Measurements from ENCODE around the gene PHPT1. TPM values are rescaled to one million over a fixed set of nuclear protein-coding genes. Genes with fewer than 3 reads are reported as not detected.

PHPT1 gene
- total and polyA plus RNA-seq, 4 donors, result 75.0 to 195 (median 117) TPM

DNA sequence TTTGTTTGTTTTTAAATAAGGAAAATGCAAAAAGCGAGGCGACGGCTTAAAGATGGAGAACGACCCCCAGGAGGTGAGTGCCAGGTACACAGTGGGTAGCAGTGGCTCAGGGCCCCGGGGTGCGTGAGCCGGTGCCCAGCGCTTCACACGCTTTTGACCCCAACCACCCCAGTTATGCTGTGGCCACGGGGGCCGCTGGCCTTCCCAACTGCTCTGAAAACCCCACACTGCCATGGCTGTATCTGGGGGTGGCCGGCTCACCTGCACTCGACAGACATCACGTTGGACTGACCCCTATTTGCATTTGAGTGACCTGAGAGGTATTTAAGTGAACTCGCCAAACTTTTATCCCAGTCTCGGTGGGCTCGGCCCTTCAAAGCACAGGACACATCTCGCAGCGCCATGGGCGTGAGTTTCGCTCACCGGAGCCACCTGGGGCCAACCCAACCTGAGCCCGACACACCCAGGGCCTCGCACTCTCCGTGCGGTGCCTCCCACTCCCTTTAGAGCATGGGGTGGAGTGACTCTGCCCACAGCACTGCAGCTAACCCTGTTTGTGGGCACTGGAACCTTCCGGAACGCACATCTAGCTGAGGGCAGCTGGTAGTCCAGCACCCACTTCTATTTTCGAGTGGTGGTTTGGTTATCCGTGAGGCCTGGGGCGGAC is 20.6 kb upstream of the PHPT1 start:
- TF ChIP-seq CTCF (IDR thresholded peaks at IDR 0.05; ENCODE audit: control extremely low read depth, extremely low read depth), result no peak
- no peaks in the 10 kb centered on the region for H3K9me3 ChIP-seq (ENCODE audit: control insufficient read depth in 4 of 4, insufficient read depth in 3 of 4, low read length in 3 of 4)
- no peak overlapping the region for H3K9ac ChIP-seq (ENCODE audit: insufficient read depth in 1 of 2, low read length in 2 of 2)
- peaks cover 0 to 82% (median 18%) of the 10 kb centered on the region in 4 donors for H3K36me3 ChIP-seq (ENCODE audit: control insufficient read depth in 4 of 4, insufficient read depth in 4 of 4, low read length in 4 of 4)
- no peak overlapping the region for H3K4me3 ChIP-seq
- no peaks in the 10 kb centered on the region for H3K4me1 ChIP-seq (ENCODE audit: control insufficient read depth in 5 of 5, insufficient read depth in 5 of 5, low read length in 5 of 5)
- H3K27ac ChIP-seq (ENCODE audit: low read depth in 1 of 2, low read length in 1 of 2), result no peak overlapping the region
- no peaks in the 10 kb centered on the region for H3K27me3 ChIP-seq (ENCODE audit: control insufficient read depth in 3 of 3, insufficient read depth in 3 of 3, low read length in 2 of 3)
- no peak for ATAC-seq (ENCODE audit: insufficient read depth, low FRiP score)
- 96% methylated on average over 31 of the region's 31 CpGs for WGBS, 2 donors
- no peak for DNase-seq

GRCh38 chr9:136829412-136829811 is 19.8 kb upstream of the PHPT1 start:
- WGBS, 2 donors, result 94 to 98% methylated on average over 14 of the region's 14 CpGs
- Histone ChIP-seq H3K36me3 (ENCODE audit: control insufficient read depth in 4 of 4, insufficient read depth in 4 of 4, low read length in 4 of 4) (peaks cover 0 to 81% (median 16%) of the 10 kb centered on the region in 4 donors), H3K27ac (ENCODE audit: low read depth in 1 of 2, low read length in 1 of 2) (no peak overlapping the region), H3K4me3 (no peak overlapping the region), H3K9me3 (ENCODE audit: control insufficient read depth in 4 of 4, insufficient read depth in 3 of 4, low read length in 3 of 4) (no peaks in the 10 kb centered on the region), H3K4me1 (ENCODE audit: control insufficient read depth in 5 of 5, insufficient read depth in 5 of 5, low read length in 5 of 5) (no peaks in the 10 kb centered on the region), H3K27me3 (ENCODE audit: control insufficient read depth in 3 of 3, insufficient read depth in 3 of 3, low read length in 2 of 3) (no peaks in the 10 kb centered on the region), H3K9ac (ENCODE audit: insufficient read depth in 1 of 2, low read length in 2 of 2) (no peak overlapping the region)
- DNase-seq (no peak), ATAC-seq (ENCODE audit: insufficient read depth, low FRiP score) (no peak)
- no peak for TF ChIP-seq CTCF (IDR thresholded peaks at IDR 0.05; ENCODE audit: control extremely low read depth, extremely low read depth)

DNA sequence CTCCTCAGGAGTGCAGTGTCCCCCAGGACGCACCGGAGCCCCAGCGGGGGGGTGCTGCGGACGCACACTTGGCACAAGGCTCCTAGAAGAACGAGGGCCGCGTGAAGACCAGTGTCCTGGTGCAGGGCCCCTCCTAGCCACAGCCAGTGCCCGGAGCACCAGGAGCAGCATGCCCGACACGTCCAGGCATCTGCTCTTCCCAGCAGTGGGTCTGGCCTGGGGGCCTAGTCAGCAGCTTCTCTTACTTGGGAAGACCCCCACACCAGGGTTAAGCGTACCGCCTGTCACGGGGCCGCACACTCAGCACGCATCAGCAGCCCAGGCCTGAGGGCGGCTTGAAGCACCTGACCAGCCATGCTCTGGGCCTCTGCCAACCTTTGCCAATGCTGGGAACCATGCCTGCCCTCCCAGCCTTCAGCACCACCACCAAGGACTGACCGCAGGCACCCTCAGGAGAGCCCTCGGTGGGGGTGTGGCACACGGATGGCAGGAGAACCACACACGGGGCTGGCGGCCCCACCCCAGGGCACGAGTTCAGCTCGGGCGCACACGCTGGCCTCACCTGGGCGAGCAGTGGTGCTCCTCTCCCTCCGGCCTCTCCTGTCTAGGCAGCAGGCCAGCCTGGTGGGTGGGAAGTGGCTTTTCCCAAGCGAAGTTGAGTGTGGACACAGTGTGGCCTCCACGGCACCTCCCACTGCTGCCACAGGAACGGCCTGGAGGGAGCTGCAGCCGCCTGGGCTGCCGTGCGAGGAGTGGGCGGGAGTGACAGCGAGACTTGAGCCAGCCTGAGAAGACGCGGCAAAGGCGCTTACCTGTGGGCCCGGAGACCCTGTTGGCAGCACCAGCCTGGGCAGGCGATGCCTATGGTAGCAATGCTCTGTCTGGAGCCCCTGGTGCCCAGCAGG is 19.0 kb upstream of the PHPT1 start:
- no peak for DNase-seq
- no peak for ATAC-seq (ENCODE audit: insufficient read depth, low FRiP score)
- Histone ChIP-seq H3K27ac (ENCODE audit: low read depth in 1 of 2, low read length in 1 of 2) (no peak overlapping the region), H3K4me3 (no peak overlapping the region), H3K27me3 (ENCODE audit: control insufficient read depth in 3 of 3, insufficient read depth in 3 of 3, low read length in 2 of 3) (no peaks in the 10 kb centered on the region), H3K9ac (ENCODE audit: insufficient read depth in 1 of 2, low read length in 2 of 2) (no peak overlapping the region), H3K36me3 (ENCODE audit: control insufficient read depth in 4 of 4, insufficient read depth in 4 of 4, low read length in 4 of 4) (peaks cover 0 to 75% (median 16%) of the 10 kb centered on the region in 4 donors), H3K4me1 (ENCODE audit: control insufficient read depth in 5 of 5, insufficient read depth in 5 of 5, low read length in 5 of 5) (no peaks in the 10 kb centered on the region), H3K9me3 (ENCODE audit: control insufficient read depth in 4 of 4, insufficient read depth in 3 of 4, low read length in 3 of 4) (no peaks in the 10 kb centered on the region)
- no peak for TF ChIP-seq CTCF (IDR thresholded peaks at IDR 0.05; ENCODE audit: control extremely low read depth, extremely low read depth)
- 86 to 92% methylated on average over 41 of the region's 41 CpGs for WGBS, 2 donors
